H4 (cell line): ENCODE data around the gene ERMARD. TPM values are rescaled to one million over a fixed set of nuclear protein-coding genes. Genes with fewer than 3 reads are reported as not detected.
"Not testable (repeated sequence)": the region's sequence is repeated elsewhere in the genome, so short reads cannot be mapped to it uniquely, and the experiment has no call there.

Experiments used
- DNase-seq: peaks from one replicate; pipeline ENCODE4 v3.0.0-alpha.2; 2015; ENCODE audit warnings: low spot score
- total RNA-seq: library from RNA; depleted of rRNA; stranded (reverse); fragments of >200 nt; shearing (Covaris generic); gene quantifications from 2 replicates; pipeline ENCODE4 v1.2.3, GENCODE V29; 2014

Gene ERMARD
- total RNA-seq, 1 experiment from 2014 or later: 13.4 TPM

DNA sequence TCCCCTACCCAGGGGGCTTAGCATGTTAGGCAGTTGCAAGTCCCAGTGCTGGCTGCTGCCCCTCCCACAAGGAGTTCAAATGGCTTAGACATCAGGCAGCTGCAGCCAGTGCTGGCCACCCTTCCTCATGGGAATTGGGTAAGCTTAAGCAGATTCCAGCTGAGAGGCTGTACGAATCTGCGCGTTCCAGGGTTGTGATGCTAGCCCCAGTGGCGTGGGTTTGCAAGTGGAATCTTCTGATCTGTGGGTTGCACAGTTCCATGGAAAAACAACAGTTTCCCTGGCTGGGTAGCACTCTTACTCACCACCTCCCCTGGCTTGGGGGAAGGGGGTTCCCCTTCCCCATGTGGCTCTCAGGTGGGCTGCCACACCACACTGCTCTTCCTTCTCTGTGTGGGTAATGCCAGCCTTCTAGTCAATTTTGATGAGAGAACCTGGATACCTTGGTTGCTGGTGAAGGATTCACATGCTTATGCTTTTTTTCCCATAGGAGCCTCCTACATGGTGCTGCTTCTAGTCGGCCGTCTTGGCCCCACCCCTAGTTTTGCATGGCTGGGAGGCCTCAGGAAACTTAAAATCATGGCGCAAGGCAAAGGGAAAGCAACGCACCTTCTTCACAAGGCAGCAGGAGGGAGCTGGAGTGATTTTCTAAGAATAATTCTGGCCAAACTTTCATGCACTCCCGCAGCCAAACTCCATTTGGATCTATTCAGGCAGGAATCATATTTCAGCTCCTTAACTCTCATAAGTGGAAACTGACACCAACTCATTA, 13.0 kb upstream of the ERMARD start:
- no peak for DNase-seq

DNA sequence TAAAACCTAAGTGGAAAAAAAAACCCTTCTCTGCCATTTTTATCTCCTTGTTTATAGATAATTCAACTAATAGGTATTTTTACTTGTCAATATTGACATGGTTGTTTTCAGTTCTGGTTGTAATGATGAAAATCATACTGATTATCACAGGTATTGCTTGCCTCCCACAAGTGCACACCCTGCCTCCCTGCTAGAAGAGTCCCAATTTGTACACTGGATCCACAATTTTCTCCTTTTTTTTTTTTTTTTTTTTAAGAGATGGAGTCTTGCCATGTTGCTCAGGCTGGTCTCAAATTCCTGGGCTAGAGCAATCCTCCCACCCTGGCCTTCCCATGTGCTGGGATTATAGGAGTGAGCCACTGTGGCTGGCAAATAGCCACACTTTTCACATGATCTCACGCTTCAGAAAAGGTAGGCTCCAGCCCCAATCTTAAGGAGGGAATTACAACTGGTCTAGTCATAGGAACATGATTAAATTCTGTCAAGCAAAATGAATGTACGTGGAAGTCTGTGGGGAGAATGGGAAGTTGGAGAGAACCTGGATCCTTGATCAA, 12.4 kb upstream of the ERMARD start:
- no peak for DNase-seq

GRCh38 chr6:169741344-169741743, 10.1 kb upstream of the ERMARD start:
- no peak for DNase-seq

DNA sequence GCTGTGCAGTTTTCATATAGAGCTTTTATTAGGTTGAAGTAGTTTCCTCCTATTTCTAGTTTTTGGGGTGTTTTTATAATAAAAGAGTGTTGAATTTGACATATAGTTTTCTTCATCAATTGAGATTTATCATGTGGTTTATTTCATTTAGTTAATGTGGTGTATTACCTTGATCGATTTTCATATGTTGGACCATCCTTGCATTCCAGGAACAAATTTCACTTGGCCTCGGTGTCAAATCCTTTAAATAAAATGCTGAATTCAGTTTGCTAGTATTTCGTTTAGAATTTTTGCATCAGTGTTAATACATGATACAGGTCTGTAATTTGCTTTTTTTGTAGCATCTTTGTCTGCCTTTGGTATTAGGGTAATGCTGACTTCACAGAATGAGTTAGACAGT, 6.0 kb upstream of the ERMARD start:
- DNase-seq: no peak

DNA sequence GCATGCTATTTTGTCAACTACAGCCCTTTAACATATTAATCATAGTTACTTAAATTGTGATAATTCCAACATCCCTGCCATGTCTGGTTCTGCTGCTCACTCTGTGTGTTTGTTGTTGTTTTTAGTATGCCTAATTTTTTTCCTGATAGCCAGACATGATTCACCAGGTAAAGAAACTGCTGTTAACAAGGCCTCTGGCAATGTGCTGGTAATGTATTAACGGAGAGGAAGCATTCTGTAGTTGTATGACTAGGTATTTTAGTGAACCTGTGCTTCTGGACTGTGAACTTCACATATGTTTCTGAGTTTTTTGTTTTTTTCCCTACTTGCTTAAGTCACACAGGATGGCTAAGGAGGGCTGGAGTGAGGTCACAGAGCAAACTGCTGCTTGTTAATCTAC, 4.9 kb upstream of the ERMARD start:
- DNase-seq: no peak

DNA sequence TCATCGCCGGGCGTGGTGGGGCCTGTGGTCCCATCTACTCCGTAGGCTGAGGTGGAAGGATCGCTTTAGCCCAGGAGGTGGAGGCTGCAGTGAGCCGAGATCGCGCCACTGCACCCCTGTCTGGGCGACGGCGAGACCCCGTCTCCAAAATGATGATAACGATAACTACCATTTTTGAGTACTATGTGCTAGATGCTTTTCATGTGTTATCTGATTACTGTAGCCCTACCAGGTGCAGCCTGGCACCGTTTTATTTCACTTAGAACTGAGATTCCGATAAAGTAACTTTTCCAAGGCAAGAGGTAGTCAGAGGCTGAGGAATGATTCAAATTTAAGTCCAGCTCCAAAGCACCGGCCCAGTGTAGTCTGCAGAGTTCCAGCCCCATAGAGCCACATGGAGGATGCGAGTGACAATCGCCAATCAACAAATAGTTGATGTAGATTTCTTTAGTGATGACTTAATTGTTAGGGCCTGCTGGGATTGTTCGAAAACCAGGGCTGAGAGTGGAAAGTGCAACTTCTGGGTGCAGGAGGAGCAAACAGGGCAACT, 727 bp downstream of the ERMARD start:
- DNase-seq: no peak

- DNase-seq: no peak
These were observed 3.7 kb downstream of the ERMARD start for GRCh38 chr6:169755162-169755561.

DNA sequence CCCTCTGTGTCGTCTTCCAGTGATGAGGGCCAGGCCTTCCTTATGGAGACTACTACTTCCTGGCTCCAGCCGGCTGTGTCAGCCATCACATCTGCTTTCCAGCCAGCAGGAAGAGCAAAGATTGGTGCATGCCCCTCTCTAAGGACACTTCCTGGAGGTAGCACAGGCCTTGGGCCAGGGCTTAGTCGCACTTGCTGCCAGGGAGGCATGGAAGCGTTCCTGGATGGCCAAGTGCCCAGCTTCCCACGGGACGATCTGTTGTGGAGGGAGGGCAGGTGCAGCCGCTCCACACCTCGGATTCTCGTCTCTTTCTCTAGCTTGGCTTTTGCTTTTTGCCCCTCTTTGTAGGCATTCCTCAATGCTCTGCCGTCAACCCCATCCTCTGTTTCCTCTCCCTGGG, 11.9 kb downstream of the ERMARD start:
- no peak for DNase-seq

DNA sequence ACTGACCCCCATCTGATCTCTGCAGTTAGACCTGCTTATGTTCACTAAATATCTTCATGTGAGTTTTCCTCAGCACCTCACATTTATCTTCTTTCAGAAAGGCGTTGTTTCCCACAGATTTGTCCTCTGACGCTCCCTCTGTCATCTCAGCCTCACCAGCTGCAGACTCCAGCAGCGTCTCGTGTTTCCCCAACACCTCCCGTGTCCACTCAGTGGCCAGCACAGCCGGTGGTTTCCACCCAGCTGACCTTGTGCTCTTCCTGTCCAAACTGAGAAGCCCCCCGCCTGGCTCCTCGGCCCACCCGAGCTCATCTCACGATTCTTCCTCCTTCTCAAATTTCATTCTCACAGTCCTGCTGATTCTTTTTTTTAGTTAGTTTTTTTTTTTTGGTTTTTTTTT, 12.5 kb downstream of the ERMARD start:
- no peak for DNase-seq

DNA sequence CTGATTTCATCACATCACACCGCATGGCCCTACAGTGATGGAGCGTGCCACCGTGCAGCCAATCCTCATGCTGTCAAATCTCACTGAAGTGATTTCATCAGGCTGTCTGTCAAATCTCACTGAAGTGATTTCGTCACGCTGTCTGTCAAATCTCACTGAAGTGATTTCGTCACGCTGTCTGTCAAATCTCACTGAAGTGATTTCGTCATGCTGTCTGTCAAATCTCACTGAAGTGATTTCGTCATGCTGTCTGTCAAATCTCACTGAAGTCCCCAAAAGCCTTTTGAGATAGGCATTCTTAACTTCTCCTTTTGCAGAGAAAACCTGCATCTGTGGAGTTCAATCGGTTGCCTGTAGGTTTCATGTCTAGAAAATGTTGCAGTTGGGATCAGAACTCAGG, 14.4 kb downstream of the ERMARD start:
- not testable (repeated sequence) for DNase-seq

GRCh38 chr6:169766232-169766631, 14.8 kb downstream of the ERMARD start:
- DNase-seq: no peak

DNA sequence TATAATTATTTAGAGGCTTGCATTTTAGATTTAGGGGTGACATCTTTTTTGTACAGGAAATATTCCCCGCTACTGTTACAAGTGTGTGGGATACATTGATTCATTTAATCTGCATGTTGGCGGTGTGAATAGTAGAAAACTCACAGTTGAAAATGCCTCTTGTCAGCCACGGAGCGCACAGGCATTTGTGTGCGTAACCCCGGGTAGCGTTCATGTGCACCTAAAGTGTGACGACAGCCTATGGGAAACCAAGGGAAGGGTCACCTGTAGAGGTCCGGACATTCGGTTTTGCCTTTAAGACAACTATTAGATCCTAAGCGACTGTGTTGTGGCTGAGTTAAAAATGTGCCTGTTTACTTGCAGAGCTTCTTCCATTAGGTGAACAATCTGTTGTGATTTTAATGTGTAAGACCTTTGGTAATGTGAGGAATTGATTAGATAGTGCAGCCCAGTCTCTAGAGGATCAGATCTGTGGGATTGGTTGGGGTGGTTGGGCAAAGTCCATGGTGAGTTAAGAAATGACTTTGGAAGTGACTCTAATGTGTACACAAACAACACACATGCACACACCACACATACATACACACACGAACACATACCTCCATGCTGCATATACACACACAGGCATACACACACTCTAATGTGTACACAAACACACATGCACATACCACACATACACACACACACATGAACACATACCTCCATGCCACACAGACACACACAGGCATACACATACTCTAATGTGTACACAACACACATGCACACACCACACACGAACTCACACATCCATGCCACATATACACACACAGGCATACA, 15.7 kb downstream of the ERMARD start:
- DNase-seq: no peak

DNA sequence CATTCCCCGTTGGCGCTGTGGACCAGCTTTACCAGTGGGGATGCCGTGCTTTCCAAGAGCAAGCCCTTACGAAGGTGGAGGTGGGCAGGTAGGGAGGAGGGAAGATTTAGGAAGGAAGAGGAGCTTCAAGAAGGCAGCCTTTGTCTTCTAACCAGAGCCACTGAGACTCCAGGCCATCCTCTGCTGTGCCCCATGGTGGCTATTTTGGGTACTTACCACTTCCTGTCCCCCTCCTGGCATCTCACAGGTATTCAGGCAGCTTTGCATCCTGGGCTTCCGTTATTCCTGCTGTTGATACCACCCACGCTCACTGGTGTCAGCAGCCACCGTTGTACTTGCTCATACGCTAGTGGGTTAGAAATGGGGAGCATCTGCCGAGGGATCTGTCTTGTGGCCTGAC, 22.9 kb downstream of the ERMARD start:
- no peak for DNase-seq

GRCh38 chr6:169775321-169775720, 23.9 kb downstream of the ERMARD start:
- DNase-seq: no peak

DNA sequence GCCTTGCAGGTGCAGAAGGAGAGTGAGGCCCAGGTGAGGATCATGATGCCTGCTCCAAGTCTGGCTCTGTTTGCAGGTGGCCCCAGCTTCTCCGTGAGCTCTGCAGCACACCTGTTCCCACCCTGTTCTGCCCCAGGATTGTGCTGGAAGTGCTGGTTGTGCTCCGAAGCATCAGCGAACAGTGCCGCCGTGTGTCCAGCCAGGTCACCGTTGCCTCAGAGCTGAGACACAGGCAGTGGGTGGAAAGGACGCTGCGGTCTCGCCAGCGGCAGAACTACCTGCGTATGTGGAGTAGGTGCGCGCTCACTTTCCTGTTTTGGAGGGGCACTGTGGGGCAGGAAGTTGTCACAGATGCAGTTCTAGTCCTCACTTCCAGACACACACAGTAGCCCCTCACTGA, 25.0 kb downstream of the ERMARD start:
- DNase-seq: no peak

DNA sequence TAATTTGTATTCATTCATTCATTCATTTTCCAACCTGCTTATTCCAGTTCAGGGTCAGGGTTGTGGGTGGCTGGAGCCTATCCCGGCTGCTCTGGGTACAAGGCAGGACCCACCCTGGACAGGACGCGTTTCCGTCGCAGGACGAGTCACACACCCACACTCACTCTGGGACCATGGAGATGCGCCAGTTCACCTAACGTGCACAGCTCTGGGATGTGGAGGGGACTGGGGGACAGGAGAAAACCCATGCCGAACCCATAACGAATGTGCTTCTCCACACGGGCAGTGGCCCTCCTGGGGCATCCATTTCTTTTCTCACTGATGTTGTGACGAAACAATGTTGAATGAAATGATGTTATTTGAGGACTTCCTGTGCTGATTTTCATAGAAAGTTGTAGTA, 26.5 kb downstream of the ERMARD start:
- DNase-seq: no peak

DNA sequence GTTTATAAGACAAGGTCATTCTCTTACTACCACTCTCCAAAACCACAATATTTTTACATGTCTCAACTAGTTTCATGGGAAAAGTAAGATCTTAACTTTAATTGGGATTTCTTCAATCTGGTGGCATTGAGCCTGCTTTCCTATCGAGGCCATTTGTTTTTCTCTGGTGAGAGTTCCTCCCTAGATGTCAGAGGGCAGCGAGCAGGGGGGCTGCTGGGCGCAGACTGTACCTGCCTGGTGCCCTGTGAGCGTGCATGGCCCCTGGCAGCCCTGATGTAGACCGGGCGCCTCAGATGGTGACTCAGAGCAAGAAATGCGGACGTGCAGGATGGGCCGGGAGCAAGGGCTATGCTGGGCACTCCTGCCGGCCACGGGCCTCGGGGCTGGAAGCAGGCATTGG, 27.2 kb downstream of the ERMARD start:
- no peak for DNase-seq

DNA sequence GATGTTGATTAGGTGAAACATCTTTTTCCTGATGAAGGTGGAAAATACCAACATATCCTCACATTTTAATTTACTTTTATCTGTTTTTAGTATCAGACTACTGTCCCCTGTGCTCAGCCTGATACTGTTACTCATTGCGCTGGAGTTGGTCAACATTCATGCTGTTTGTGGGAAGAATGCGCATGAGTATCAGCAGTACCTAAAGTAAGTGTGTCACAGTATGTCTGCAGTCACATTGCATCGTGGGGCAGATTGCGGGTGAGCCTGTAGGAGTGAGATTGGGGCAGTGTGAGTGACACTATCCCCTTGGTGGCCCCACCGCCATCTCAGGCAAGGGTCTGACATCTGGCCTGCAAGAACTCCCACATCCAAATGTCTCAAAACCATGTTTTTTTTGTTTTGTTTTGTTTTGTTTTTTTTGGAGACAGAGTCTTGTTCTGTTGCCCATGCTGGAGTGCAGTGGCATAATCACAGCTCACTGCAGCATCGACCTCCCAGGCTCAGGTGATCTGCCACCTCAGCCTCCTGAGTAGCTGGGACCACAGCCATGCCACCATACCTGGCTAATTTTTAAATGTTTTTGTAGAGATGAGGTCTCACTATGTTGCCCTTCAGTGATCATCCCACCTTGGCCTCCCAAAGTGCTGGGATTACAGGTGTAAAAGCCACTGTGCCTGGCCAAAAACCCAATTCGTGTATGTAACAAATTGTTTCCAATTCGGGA, 27.8 kb downstream of the ERMARD start:
- no peak for DNase-seq

GRCh38 chr6:169779896-169780295, 28.5 kb downstream of the ERMARD start:
- no peak for DNase-seq

DNA sequence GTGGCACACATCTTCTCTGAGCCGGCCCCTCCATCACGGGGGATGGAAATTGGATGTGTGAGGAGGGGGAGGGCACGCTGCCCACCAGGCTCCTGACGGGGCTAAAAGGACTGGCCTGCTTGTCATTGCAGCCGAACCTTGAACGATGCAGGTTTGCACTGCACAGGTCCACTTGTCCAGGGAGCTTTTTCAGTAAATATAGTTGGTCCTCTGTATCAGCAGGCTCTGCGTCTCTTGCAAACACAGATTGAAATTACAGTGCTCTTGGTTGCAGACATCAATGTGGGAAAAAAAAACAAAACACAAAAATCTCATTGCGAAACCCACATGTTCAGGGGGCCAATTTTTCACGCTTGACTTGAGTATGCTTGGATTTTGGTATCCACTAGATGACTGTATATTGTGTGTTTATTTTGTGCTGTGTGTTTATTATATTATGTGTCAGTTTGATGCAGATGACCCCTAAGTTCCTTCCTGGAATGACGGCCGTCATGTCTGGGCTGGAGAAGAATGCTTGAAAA, 29.2 kb downstream of the ERMARD start:
- DNase-seq: no peak

DNA sequence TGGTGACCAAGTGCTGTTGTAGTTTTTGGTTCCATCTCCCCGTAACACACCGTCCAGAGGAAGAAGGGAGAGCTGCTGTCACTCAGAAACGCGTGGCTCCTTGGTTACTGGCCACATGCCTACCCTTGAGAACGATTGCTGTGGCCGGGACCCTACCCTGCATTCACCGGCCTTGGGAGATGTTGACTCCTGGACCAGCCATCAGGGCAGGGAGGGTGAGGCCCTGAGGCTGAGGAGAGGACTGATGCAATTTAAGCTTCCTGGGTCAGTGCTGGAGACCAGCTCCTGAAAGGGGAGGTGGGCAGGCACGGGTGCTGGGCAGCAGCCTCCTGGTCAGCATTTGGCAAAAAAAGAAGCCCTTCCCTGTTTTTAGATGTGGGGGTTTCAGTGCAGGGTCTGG, 31.5 kb downstream of the ERMARD start:
- no peak for DNase-seq

DNA sequence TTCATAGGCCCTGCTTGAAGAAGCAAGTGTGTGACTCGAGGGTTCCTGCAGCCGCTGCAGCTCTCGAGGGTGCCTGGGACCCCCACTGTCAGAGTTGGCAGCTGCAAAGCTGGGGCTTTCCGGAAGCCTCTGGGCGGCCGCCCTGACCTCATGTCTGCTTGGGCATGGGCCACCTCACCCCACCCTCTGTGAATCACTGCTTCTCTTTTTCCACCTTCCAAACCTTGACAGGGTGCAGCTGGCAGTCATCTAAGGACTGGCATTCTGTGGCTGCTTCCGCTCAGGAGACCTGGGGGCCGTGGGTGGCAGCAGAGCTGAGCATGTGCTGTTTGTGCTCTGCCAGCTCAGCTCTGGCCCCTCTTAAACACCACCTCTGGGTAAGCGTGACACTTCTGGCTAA, 32.0 kb downstream of the ERMARD start:
- no peak for DNase-seq
